G401.6 (cell line): ENCODE data around the gene SPTBN1.
"Not testable (repeated sequence)": the region's sequence is repeated elsewhere in the genome, so short reads cannot be mapped to it uniquely, and the experiment has no call there.

Experiments
- FAIRE-seq: peaks from 2 replicates; lab custom pipeline; 2012; peaks lifted over from hg19 to GRCh38; lab: Jason Lieb, UNC

The SPTBN1 gene

DNA sequence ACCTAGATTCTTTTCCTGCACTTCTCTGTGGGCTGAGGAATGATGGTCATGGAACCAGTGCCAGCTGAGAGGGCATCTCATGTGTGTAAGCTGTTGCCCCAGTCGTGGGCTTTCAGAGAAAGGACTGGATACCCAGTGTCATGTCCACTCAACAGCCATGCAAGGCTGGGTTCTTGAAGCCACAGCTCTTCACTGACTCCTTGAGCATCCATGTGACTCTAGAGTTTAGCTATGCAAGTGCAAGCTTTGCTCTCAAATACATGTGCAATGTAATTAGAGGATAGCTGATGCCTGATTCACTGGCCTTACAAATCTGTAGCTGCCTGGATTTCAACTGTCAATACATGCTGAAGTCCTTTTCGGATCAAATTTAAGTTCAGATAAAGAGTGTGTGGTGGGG is 220.5 kb downstream of the SPTBN1 start:
- no peak for FAIRE-seq

DNA sequence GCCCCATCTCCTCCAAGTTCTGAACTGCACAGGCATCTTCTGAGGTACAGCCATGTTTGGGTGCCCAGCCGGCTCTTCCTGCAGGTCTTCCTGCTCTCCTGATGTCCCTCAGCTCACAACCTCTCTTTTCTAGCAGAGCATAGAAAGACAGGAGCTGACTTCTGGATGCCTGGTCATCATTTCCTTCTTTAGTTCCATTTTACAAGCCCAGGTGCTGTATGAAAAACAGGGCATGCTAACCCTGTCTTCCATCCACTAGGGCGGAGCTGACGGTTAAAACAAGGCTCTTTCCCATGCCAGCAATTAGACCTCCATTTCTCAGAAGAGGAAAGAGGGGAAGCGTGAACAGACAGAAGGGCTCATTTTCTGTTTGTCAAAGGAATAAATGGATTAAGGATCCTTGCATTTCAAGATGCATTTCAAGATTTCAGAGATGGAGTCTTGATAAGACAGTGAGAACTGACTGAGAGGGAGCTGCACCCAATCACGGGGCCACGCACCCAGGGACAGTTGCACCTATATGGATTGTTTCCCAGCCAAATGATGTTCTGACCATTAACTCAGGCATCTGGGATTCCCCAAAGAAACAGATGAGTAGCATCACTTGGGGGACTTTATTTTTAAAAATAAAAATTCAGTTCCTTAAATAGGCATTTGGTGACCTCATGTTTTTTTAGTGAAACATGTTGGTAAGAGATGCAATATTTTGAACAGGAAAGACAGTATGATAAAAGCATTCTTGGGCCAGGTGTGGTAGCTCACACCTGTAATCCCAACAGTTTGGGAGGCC is 221.5 kb downstream of the SPTBN1 start:
- FAIRE-seq = no peak

DNA sequence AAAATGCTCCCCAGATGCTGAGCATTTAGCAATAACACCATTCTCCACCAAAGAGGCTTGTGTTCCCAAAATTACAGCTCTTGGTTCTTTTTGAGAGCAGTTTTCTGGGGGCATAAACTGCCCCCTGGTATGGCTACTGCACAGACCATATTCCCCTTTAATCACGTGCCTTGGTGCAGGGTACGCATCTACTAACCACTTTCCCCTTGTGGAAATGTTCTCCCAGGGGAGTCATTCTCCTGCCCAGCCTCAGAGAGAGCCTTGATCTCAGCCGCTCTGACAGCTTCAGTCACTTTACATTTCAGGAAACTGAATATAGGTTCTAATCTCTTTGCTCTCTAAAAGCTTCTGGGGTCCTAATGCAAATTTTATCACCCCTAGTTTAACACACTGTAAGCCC is 222.6 kb downstream of the SPTBN1 start:
- FAIRE-seq = no peak

DNA sequence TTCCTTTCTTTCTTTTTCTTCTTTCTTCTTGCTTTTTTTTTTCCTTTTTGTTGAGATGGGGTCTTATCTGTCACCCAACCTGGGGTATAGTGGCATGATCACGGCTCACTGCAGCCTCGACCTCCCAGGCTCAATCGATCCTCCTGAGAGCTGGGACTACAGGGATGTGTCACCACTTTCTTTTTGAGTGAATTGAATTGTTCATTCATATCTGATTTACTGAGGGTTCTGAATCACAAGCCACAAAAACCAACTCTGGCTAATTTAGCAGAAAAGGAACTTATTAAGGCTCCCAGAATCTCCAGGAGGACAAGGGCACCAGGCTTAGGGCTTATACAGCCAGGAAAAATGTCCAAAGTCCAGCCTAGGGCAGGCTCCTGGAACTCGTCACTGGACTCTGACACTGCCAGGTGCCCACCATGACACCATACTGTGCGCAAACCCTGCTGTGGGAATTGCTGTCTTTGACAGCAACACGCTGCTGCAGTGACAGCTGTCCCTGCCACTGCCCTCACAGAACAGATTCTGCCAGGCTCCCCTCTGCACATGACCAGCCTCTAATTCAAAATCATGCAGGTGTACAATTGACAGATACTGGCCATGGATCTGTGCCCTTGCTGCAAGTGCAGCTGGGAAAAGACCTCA is 224.4 kb downstream of the SPTBN1 start:
- FAIRE-seq = no peak

DNA sequence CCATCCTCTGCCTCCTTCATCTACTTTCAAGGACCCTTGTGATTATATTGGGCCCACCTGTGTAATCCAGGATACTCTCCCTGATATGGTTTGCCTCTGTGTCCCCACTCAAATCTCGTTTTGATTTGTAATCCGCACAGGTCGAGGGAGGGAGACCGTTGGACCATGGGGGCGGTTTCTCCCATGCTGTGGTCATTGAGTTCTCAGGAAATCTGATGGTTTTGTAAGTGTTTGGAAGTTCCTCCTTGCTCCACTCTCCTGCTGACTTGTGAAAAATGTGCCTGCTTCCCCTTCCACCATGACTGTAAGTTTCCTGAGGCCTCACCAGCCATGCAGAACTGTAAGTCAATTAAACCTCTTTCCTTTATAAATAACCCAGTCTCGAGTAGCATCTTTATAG is 225.3 kb downstream of the SPTBN1 start:
- no peak for FAIRE-seq

DNA sequence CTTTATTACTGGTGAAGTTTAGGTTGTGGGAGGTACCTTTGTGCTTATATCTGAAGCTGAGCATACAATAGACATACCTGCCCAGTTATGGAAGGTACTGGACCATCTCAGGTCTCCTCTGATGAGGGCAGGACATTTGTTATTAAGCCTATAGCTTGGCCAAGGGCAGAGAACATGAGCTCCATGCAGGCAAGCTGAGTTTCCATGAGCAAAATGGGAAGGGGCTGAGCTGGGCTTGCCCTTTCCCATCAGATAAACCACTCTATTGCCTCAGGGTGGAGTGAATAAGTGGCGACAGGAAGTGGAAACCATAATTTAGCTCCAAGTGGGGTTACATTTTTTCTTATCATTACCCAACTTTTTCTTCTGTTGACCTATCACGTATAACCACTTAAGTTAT is 227.5 kb downstream of the SPTBN1 start:
- FAIRE-seq = no peak

DNA sequence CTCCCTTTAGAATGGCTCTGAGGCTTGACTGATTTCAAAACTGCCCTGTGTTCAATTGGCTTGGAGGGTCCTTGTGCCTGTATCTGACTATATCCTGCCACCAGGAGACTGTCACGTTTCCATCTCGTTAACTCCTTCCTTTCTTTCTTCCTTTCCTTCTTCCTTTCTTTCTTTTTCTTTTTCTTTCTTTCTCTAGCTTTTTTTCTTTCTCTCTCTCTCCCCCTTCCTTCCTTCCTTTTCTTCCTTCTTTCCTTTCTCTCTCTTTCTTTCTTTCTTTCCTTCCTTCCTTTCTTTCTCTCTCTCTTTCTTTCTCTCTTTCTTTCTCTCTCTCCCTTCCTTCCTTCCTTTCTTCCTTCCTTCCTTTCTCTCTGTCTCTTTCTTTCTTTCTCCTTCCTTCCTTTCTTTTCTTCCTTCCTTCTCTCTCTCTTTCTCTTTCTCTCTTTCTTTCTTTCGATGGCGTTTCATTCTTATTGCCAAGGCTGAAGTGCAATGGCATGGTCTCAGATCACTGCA is 229.2 kb downstream of the SPTBN1 start:
- FAIRE-seq = no peak

DNA sequence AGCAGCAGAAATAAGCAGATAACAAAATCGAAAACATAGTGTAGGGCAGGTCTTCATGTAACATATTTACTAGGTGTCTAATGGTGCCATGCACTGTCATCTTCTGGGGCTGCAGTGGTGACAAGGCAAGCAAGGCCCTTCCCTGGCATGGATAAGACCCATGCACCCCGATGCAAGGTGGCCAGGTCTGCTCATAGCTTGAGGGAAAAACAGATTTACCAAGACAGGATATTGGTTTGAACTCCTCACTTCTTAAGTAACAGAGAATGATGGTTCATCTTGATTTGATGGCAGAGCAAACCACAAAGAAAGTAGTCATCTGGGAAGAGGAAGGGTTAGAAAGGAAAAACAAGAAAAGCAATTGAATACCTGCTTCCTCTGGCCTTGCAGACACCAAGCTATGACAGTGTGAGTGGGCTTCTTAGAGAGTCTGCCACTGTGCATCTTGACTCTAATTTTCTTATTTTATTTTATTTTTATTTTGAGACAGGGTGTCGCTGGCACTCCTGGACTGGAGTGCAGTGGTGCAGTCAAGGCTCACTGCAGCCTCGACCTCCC is 231.5 kb downstream of the SPTBN1 start:
- no peak for FAIRE-seq

DNA sequence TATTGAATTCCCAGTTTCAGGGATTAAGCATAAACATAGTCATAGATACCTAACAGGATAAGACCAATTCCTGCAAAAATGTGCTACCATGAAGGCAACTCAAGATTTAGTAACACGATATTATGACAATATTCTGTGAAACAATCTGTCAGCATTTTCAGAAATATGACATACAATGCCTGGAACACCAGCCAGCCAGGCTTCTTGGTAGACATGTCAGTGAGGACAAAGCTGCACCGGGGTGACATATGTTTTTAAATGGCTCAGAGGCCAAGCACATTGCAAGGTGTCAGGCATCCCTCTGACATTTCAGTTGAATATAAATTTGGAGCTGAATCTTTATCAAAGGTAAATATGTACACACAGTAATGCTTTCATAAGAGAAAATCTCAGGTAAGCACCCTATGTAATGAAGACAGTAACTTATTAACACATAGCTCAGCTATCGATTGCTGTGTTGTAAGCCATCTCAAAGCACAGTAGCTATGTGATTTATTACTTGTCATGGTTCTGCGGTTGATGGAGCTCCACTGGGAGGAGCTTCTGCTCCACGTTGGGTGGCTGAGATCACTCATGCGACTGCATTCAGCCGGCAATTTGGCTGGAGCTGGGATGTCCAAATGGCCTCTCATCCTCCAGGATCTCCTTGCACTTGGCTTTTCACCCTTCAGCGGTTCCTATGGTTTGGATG is 235.5 kb downstream of the SPTBN1 start:
- no peak for FAIRE-seq

DNA sequence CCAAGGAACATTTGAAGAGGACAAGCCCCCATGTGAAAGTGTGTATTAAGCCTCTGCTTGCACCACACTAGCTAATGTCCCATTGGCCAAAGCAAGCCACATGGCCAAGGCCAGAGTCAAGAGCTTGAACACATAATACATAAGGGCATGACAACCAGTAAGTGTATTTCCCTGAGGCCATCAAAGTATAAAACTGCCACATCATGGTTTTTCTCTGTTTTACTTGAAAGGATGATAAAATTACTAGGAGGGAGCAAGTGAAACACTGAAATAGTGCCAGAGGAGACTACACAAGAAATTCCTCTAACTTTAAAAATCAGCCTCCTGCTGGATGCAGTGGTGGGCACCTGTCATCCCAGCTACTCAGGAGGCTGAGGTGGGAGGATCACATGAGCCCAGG is 236.4 kb downstream of the SPTBN1 start:
- no peak for FAIRE-seq

DNA sequence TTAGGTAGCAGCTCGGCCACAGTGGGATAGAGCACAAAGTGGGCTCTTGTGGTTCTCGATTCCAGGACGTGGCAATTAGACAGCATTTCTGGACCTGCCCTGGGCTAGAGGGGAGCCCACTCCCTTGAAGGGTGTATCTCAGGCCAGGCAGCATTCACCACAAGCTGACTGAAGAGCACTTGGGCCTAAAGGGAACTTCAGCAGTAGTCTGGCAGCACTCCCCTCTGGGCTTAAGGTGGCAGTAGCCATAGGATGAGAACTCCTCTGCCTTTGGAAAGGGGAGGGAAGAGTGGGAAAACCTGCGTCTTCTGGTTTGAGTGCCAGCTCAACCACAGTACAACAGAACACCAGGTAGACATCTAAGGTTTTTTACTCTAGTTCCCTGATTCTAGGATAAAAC is 239.3 kb downstream of the SPTBN1 start:
- no peak for FAIRE-seq

DNA sequence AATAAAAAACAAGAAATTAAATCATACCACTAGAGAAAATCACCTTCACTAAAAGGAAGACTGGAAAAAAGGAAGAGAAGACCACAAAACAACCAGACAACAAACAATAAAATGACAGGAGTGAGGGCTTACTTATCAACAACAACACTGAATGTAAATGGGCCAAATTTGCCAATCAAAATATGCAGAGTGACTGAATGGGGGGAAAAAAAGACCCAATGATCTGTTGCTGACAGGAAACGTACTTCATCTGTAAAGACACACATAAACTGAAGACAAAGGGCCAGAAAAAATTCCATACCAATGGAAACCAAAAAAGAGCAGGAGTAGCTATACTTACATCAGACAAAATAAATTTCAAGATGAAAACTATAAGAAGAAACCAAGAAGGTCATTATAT is 241.8 kb downstream of the SPTBN1 start:
- no peak for FAIRE-seq

DNA sequence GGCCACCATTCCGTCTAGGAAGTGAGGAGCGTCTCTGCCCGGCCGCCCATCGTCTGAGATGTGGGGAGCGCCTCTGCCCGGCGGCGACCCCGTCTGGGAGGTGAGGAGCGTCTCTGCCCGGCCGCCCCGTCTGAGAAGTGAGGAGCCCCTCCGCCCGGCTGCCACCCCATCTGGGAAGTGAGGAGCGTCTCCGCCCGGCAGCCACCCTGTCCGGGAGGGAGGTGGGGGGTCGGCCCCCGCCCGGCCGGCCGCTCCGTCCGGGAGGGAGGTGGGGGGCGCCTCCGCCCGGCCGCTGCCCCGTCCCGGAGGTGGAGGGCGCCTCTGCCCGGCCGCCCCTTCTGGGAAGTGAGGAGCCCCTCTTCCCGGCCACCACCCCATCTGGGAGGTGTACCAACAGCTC is 242.8 kb downstream of the SPTBN1 start:
- not testable (repeated sequence) for FAIRE-seq

DNA sequence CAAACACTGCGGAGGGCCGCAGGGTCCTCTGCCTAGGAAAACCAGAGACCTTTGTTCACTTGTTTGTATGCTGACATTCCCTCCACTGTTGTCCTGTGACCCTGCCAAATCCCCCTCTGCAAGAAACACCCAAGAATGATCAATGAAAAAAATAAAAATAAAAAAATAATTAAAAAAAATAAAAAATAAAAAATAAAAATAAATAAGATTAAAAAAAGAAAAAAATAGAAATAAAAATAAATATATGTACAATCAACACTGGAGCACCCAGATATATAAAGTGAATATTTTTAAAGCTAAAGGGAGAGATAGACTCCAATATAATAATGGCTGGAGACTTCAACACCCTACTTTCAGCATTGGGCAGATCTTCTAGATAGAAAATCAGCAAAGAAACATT is 243.5 kb downstream of the SPTBN1 start:
- peak; percentile 17 for FAIRE-seq

DNA sequence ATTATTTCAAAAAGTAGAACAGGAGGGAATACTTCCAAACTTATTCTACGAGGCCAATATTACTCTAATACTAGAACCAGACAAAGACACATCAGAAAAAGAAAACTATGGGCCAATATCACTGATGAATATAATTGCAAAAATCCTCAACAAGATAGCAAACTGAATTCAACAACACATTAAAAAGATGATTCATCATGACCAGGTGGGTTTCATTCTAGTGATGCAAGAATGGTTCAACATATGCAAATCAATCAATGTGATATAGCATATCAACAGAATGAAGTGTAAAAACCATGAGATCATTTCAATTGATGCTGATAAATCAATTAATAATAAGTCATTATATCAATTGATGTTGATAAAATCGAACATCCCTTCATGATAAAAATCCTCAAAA is 244.9 kb downstream of the SPTBN1 start:
- no peak for FAIRE-seq

DNA sequence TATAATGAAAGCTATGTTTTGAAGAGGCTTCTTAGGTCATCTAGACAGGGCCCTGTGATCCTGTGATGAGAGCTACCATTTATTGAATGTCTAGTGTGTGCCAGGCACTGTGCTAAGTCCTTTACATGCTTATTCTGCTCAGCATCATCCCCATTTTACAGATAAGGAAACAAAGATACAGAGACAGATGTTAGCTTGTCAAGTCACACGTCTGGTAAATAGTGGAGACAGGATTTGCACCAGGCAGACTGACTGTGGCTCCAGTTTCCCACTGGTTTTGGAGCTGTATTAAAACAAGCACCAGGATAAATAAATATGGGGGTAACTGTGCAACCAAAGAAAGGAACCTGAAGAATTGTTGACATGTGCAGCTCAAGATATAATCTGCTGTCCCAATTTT is 248.1 kb downstream of the SPTBN1 start:
- FAIRE-seq = no peak

DNA sequence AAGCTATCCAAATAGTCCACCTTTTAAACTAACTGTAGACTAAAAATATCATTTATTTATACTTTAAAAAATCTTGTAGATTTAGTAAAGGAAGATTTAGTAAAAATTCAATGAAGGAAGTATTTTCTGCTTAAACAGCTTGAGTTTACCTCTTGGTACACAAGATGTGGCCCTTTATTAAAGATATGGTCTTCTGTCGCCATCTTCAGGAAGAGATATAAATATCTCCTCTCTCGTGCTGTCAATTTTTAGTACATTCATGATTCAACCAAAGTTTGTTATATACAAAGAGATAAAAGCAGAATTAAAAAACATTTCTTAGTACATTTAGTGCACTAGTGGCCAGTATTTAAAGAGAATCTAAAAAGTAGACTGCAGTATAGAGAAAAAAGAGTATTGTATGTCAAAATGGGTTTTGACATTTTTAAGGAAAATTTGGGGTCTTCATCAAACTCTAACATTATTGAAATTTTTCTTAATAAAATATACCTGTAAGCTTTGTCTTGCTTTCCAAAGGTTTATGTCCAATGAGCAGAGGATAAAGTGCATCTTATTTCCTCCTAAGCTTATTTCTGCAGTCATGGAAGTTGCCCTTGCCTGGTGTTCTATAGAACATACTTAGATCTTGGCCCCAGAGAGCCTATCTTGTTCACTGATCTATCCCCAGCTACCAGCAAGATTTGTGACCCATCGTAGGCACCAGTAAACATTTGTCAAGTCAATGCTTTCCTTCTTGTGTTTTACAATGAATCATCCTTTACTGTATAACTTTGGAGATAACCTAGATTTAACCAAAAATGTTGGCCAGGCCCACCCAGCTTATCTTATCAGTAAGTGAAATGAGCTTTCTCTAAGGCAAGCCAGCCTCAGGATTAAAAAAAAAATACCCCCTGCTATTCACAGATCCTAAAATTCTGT is 248.8 kb downstream of the SPTBN1 start:
- peak; percentile 96 for FAIRE-seq

DNA sequence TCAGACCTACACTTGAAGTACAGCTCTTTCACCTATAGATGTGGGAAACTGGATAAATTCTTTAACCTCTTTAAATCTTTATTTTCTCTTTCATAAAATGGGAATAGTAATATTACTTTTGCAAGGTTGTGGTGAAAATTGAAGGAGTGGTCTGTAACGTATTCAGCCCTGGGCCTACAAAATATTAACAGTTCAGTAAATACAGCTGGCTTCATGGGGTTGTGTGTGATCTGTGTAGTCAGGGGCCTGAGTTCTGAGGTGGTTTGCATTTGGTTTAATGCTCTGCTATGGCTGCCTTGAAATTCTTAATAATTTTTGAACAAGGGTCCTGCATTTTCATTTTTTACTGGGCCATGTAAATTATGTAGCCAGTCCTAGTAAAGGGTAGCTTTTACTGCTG is 250.5 kb downstream of the SPTBN1 start:
- no peak for FAIRE-seq

DNA sequence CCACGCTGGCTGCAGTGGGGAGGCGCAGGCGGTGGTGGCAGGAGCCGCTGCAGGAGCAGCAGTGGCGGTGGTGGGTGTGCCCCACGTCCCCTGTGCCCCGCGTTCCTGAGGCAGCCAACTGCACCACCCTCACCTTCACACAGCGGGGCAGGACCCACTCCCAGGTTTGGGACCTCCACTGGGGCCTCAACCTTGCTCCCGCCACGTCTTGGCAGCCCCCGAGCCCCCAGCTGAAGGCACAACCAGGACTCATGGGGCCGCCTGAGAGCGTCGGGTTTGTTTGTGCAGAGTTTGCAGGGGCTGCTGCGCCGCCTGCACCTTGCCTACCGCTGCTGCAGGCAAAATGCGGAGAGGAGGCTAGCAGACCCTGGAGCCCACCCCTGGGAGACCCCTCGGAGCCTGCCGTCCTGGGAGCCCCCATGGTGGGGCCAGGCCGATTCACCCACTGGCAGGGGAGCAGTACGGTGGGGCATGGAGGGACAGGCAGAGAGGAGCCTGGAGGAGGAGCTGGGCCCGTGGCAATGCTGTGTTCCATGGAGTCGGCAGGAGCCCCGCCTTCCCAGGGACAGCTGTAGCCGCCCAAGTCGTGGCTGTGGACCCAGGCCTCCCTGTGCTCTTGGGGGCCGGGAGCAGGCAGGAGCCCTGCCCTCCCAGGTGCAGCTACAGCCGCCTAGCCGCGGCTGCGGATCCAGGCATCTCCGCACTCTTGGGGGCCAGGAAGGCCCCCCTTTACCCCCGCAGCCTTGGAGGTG is 252.6 kb downstream of the SPTBN1 start:
- FAIRE-seq = no peak

DNA sequence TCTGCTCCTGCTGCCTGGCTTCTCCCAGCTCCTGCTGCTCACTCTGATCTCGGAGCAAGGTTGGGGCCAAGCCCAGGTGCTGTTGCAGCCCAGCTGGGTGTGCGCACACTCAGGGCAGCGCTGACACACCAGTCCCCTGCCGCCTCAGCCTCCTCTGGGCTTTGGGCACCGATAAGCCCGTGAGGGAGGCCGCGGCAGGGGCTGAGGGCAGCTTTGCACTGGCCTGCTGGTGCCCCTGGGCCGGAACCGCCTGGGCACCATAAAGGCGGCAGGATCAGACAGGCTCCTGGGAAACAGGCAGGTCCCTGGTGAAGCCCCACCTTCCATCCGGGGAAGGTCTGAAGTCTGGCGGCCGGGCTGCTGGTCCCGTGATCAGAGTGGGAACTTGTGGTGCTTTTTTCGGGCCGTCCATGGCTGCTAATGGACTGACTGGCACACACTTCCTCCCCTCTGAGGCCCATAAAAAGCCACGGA is 253.2 kb downstream of the SPTBN1 start:
- no peak for FAIRE-seq

DNA sequence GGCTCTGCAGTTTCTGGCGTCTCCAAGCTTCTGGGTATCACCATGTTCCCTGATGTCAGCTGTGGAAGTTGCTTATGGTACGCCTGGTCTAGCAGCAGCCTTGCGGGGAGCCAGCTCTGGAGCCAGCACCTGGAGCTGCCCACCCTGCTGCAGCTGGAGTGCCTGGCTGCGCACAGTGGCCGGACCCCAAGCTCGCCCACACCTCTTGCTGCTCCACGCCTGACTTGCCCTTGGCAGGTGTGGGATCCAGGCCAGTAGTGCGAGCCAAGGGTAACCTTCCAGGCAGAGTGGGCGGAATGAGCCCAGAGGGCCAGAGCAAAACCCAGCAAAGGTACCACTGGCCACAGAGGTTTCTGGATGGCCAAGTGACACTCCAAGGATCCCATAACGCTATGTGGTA is 254.1 kb downstream of the SPTBN1 start:
- no peak for FAIRE-seq
